SK-N-SH treated with all-trans-retinoic acid at 6 μM for 48 hours (cell line): ENCODE data around the gene IL6.
A peak's percentile ranks its signal among the peaks of the same experiment; 100 is the strongest.

Experiments used
- ATAC-seq: fragments of 200-7000 bp; cut with Tn5 transposase; 3 replicates; pipeline ENCODE4 v1.9.1; 2020; ENCODE audit warnings: mild to moderate bottlenecking, moderate library complexity
- ARNTL ChIP-seq: fragments of 450-650 bp; formaldehyde crosslinking; IDR thresholded peaks from 2 replicates; pipeline ENCODE4 v1.5.0; 2020; ENCODE audit warnings: low read depth, mild to moderate bottlenecking, moderate library complexity, borderline replicate concordance
- BACH2 ChIP-seq: fragments of 250-450 bp; sonication (Bioruptor Pico); IDR thresholded peaks from 2 replicates; pipeline ENCODE4 v1.9.0; 2021; ENCODE audit warnings: mild to moderate bottlenecking, borderline replicate concordance
- CREB5 ChIP-seq: fragments of 250-450 bp; sonication (Bioruptor Pico); IDR thresholded peaks from 2 replicates; pipeline ENCODE4 v1.5.1; 2020; ENCODE audit warnings: low read depth, mild to moderate bottlenecking, moderate library complexity
- CSDC2 ChIP-seq: fragments of 250-450 bp; sonication (Bioruptor Pico); IDR thresholded peaks from 2 replicates; pipeline ENCODE4 v1.5.0; 2020; ENCODE audit warnings: mild to moderate bottlenecking, moderate library complexity
- GLIS3 ChIP-seq: fragments of 250-450 bp; sonication (Bioruptor Pico); IDR thresholded peaks from 2 replicates; pipeline ENCODE4 v1.5.0; 2020; ENCODE audit warnings: mild to moderate bottlenecking, moderate library complexity
- ISL1 ChIP-seq: fragments of 250-450 bp; sonication (Bioruptor Pico); IDR thresholded peaks from 2 replicates; pipeline ENCODE4 v2.1.2; 2022; ENCODE audit warnings: mild to moderate bottlenecking, moderate library complexity
- OSR1 ChIP-seq: fragments of 250-450 bp; sonication (Bioruptor Pico); IDR thresholded peaks from 2 replicates; pipeline ENCODE4 v1.8.0; 2022; ENCODE audit warnings: moderate library complexity, mild to moderate bottlenecking, inconsistent platforms
- PPARA ChIP-seq: fragments of 250-450 bp; sonication (Bioruptor Pico); IDR thresholded peaks from 2 replicates; pipeline ENCODE4 v1.5.0; 2020; ENCODE audit warnings: mild to moderate bottlenecking, borderline replicate concordance
- RARB ChIP-seq: fragments of 250-450 bp; sonication (Bioruptor Pico); IDR thresholded peaks from 2 replicates; pipeline ENCODE4 v1.8.0; 2021; ENCODE audit warnings: mild to moderate bottlenecking, moderate library complexity
- SNAI2 ChIP-seq: fragments of 250-450 bp; sonication (Bioruptor Pico); IDR thresholded peaks from 2 replicates; pipeline ENCODE4 v1.5.0; 2020; ENCODE audit warnings: mild to moderate bottlenecking, moderate library complexity
- TCF4 ChIP-seq: fragments of 250-450 bp; sonication (Bioruptor Pico); IDR thresholded peaks from 2 replicates; pipeline ENCODE4 v1.8.0; 2021; ENCODE audit warnings: mild to moderate bottlenecking, moderate library complexity, borderline replicate concordance
- TOX ChIP-seq: fragments of 250-450 bp; sonication (Bioruptor Pico); IDR thresholded peaks from 2 replicates; pipeline ENCODE4 v1.8.0; 2021; ENCODE audit warnings: mild to moderate bottlenecking, moderate library complexity, borderline replicate concordance
- TSHZ2 ChIP-seq: fragments of 250-450 bp; sonication (Bioruptor Pico); IDR thresholded peaks from 2 replicates; pipeline ENCODE4 v1.5.0; 2020; ENCODE audit warnings: mild to moderate bottlenecking, moderate library complexity
- ZC3H10 ChIP-seq: fragments of 250-450 bp; sonication (Bioruptor Pico); IDR thresholded peaks from 2 replicates; pipeline ENCODE4 v1.5.1; 2021; ENCODE audit warnings: mild to moderate bottlenecking, moderate library complexity
- ZFP3 ChIP-seq: fragments of 250-450 bp; sonication (Bioruptor Pico); IDR thresholded peaks from 2 replicates; pipeline ENCODE4 v1.5.0; 2020; ENCODE audit warnings: mild to moderate bottlenecking, moderate library complexity
- ZFP30 ChIP-seq: fragments of 450-650 bp; formaldehyde crosslinking; IDR thresholded peaks from 2 replicates; pipeline ENCODE4 v1.5.0; 2022; ENCODE audit warnings: mild to moderate bottlenecking, moderate library complexity
- ZNF565 ChIP-seq: fragments of 450-650 bp; formaldehyde crosslinking; conservative IDR thresholded peaks from 2 replicates; pipeline ENCODE4 v1.5.0; 2020; ENCODE audit warnings: low read depth, mild to moderate bottlenecking, moderate library complexity
- ZNF70 ChIP-seq: fragments of 450-650 bp; formaldehyde crosslinking; IDR thresholded peaks from 2 replicates; pipeline ENCODE4 v1.5.0; 2020; ENCODE audit warnings: mild to moderate bottlenecking, moderate library complexity
- ZNF8 ChIP-seq: fragments of 450-650 bp; formaldehyde crosslinking; IDR thresholded peaks from 2 replicates; pipeline ENCODE4 v1.5.0; 2020; ENCODE audit warnings: mild to moderate bottlenecking, moderate library complexity
- TF ChIP-seq, protein P1 (sequence below): fragments of 250-450 bp; sonication (Bioruptor Pico); IDR thresholded peaks from 2 replicates; pipeline ENCODE4 v1.8.0; 2021; ENCODE audit warnings: low read depth, mild to moderate bottlenecking, moderate library complexity, borderline replicate concordance
- TF ChIP-seq, protein P2 (sequence below): fragments of 250-450 bp; sonication (Bioruptor Pico); IDR thresholded peaks from 2 replicates; pipeline ENCODE4 v1.8.0; 2020; ENCODE audit warnings: mild to moderate bottlenecking, moderate library complexity, borderline replicate concordance

The IL6 gene

GRCh38 chr7:22717760-22718159, 9.2 kb upstream of the IL6 start:
- ATAC-seq: peak; percentile 64
- TF ChIP-seq ZNF70 (CRISPR knock-in tag) (no peak), ARNTL (CRISPR knock-in tag) (no peak), TOX (CRISPR knock-in tag) (no peak), BACH2 (no peak), CSDC2 (CRISPR knock-in tag) (no peak), OSR1 (CRISPR knock-in tag) (no peak), ZNF8 (CRISPR knock-in tag) (no peak), SNAI2 (CRISPR knock-in tag) (no peak), ISL1 (CRISPR knock-in tag) (no peak), CREB5 (CRISPR knock-in tag) (no peak), GLIS3 (CRISPR knock-in tag) (no peak), ZNF565 (CRISPR knock-in tag) (no peak), RARB (CRISPR knock-in tag) (no peak), TSHZ2 (CRISPR knock-in tag) (no peak)
- TF ChIP-seq, protein P1, sequence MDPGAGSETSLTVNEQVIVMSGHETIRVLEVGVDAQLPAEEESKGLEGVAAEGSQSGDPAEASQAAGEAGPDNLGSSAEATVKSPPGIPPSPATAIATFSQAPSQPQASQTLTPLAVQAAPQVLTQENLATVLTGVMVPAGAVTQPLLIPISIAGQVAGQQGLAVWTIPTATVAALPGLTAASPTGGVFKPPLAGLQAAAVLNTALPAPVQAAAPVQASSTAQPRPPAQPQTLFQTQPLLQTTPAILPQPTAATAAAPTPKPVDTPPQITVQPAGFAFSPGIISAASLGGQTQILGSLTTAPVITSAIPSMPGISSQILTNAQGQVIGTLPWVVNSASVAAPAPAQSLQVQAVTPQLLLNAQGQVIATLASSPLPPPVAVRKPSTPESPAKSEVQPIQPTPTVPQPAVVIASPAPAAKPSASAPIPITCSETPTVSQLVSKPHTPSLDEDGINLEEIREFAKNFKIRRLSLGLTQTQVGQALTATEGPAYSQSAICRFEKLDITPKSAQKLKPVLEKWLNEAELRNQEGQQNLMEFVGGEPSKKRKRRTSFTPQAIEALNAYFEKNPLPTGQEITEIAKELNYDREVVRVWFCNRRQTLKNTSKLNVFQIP (CRISPR knock-in tag): no peak
- TF ChIP-seq, protein P2, sequence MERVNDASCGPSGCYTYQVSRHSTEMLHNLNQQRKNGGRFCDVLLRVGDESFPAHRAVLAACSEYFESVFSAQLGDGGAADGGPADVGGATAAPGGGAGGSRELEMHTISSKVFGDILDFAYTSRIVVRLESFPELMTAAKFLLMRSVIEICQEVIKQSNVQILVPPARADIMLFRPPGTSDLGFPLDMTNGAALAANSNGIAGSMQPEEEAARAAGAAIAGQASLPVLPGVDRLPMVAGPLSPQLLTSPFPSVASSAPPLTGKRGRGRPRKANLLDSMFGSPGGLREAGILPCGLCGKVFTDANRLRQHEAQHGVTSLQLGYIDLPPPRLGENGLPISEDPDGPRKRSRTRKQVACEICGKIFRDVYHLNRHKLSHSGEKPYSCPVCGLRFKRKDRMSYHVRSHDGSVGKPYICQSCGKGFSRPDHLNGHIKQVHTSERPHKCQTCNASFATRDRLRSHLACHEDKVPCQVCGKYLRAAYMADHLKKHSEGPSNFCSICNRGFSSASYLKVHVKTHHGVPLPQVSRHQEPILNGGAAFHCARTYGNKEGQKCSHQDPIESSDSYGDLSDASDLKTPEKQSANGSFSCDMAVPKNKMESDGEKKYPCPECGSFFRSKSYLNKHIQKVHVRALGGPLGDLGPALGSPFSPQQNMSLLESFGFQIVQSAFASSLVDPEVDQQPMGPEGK (CRISPR knock-in tag): no peak
- TF ChIP-seq, all 23 proteins: peak for 0

DNA sequence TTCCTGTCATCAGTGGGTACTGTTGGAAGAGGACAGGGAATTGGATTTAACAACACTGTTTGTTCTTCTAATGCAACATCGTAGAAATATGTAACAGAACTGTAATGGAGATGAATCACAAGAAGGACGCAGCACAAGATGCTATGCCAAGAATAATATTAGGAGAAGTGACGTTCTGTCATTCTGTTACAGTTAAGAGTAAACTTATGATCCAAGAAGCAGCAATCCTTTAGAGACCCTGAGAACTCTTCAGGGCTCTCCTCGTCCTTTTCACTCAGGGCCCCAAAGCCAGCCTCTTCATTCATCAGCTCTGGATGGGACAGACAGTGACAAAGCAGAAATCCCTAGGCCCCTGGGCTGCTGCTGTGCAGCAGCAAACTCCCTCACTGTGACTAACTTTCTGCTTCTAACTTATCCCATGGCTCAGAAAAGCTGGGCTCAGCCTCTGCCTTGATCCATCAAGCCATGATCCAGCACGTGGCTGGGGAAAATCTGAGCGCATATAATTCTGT, 8.7 kb upstream of the IL6 start:
- peak; percentile 85 for ATAC-seq
- TF ChIP-seq PPARA (CRISPR knock-in tag) (no peak), ZNF70 (CRISPR knock-in tag) (no peak), CSDC2 (CRISPR knock-in tag) (no peak), TSHZ2 (CRISPR knock-in tag) (no peak), ZFP3 (CRISPR knock-in tag) (no peak), ISL1 (CRISPR knock-in tag) (no peak), ZNF565 (CRISPR knock-in tag) (no peak), OSR1 (CRISPR knock-in tag) (no peak), TOX (CRISPR knock-in tag) (no peak), ZC3H10 (CRISPR knock-in tag) (no peak), RARB (CRISPR knock-in tag) (no peak), ZFP30 (CRISPR knock-in tag) (no peak), TCF4 (CRISPR knock-in tag) (no peak), ARNTL (CRISPR knock-in tag) (no peak), BACH2 (no peak), CREB5 (CRISPR knock-in tag) (no peak), SNAI2 (CRISPR knock-in tag) (no peak)
- TF ChIP-seq, protein P1 (CRISPR knock-in tag): no peak
- TF ChIP-seq, protein P2 (CRISPR knock-in tag): no peak
